H54 (cell line): ENCODE data around the gene ELMO1.

Experiments
- DNase-seq: peaks from one replicate; pipeline ENCODE4 v3.0.0; 2011; ENCODE audit warnings: low spot score, mixed read lengths; ENCODE audit not compliant: insufficient read length
- FAIRE-seq: peaks from 3 replicates; lab custom pipeline; 2011; peaks lifted over from hg19 to GRCh38; lab: Jason Lieb, UNC
- POLR2A ChIP-seq: IDR thresholded peaks from 2 replicates; pipeline ENCODE4 v1.6.1; 2011; ENCODE audit warnings: low read depth, mild to moderate bottlenecking, low read length

Gene ELMO1

DNA sequence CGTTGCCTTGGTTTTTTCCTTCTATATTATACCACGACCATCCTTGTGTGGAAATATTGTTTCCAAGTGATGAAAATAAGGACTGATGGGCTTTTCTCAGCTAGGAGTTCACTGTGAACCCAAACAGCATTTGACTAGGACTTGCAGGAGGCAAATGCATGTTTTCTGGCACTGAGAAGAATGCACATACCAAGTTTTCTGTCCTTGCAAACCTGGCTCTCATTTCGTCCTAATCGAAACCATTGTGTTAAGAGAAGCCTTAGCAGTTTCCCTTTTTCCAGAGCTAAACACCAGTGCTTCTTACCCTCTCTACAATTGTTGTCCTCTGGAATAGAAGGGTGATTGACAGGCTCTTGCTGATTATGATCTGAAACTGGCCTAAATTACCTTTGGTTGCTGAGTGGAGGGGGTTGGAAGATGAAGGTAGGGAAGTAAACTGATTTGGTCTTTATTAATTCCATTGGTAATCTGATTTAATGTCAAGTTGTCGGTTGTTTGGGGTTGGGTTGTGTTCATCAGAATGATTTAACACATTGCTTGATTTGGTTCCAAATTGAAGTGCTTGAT, 33.1 kb upstream of the ELMO1 start:
- DNase-seq: no peak
- no peak for TF ChIP-seq POLR2A
- FAIRE-seq: no peak

DNA sequence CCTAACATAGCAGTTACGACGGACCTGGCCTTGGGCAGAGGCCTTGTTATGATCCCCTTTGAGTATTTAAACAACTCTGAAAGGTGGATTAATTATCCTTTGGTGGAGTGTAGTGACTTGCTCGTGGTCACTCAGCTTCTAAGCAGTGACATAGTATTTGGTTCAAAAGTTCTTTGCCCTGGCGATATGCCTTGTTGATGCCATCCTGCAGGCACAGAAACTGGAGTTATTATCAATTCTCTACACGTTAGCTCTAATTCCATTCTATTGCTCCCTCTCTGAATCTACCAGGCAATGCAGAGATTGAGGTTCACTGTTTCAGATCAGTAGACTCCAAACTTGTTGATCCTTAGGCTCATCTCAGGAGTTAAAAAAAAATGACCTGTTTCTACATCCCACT, 32.5 kb upstream of the ELMO1 start:
- no peak for DNase-seq
- FAIRE-seq: no peak
- TF ChIP-seq POLR2A: no peak

DNA sequence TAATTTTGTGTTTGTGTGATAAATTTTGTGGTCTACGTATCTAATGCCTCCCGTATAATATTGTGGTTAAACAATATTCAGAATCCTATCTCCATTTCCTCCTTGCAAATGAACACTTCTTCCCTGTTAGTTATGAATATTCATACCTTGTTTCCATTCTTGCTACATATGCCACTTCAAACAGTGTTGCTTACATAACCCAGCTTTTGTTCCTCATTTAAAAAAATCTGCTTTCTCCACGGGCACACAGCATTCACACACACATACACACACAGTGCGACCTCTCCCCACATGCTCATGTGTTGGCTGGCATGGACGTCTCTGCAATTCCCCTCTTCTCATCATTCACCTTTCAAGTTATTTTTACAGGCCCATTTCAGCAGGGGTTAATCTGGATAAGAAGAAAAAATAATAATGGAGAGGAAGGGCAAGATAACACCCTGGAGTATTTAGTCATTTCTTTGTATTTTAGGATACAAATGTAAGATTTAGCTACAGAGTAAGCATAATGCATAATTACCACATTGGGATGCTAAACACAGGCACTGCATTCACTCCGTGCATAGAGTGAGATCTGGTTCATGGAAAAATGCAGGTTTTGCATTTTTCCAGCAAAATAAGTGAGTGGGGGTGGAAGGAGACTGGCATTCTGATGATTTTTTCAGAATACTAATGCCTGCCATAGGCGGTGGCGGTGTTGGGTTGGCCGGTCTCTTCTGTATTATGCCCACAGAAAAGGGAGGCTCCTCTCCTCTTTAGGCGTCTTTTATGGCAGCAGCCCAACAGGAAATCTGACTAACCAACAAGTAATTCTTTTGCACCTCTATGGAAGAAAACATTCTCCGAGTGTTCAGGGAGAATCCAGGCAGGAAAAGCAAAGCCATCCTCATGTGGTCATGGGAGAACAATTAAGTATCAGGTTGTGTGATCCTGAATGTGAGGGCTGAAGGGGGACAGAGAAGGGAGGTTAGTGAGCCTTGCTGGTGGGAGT, 31.7 kb upstream of the ELMO1 start:
- FAIRE-seq (no peak), DNase-seq (no peak)
- no peak for TF ChIP-seq POLR2A

DNA sequence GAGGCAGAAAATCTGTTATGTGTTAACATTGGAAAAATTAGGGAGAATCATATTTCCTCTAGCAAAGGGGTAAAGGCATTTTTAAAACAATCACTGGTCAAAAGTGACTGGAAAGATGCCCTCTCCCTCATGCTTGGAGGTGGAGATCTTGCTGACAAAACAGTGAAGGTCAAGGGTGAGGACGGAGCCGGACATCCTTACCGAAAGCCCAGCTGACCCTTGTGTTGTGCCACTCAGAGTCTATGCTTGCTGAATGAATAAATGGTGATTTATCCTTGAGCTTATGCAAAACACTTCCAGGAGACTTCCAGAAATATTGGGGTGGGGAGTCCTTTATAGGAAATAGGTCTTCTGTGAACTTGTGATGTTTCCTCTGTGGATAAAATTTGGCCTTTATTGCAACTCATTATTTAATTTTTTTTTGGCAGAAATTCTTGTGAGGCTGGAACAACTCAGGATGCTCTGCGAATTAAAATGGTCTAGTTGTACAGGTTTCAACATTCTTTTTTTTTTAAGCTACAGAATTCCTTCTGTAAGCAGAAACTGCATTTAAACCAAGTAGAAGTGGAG, 28.3 kb upstream of the ELMO1 start:
- DNase-seq (no peak), FAIRE-seq (no peak)
- TF ChIP-seq POLR2A: no peak

DNA sequence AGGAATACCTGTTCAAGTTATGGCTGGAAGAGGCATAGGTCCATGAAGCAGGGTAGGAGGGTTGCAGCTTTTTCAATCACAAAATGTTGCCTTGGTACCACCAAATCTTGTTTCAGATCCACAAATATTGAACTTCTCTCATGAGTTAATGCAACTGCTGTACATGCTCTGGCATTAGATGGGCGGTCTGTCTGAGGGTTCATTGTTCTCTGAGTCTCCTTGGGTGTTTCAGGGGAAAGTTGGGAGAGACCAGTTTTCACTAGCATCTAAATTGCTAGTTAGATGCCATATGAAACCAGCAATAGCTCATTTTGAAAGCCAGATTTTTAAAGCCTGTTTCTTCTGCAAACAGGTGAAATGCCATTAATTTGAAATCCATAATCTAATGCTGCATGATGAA, 27.8 kb upstream of the ELMO1 start:
- FAIRE-seq (no peak), DNase-seq (no peak)
- no peak for TF ChIP-seq POLR2A

DNA sequence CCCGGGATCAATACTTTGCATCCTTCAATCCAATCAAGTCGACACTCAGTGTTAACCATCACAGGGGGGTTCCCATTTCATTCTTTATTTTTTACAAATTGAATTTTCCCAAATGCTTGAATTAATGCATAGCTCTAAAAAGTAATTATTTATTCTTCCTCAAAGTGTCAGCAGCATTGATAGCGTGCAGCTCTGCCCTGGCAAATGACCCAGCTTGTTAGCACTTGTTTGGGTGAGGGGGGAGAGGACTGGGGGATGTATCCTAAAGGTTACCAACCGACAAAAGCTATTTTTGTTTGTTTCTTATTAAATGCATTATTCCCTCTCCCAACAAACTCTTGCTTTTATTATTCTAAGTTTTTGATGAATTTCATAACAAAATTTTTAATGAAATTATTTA, 27.0 kb upstream of the ELMO1 start:
- no peak for FAIRE-seq
- DNase-seq: no peak
- no peak for TF ChIP-seq POLR2A

DNA sequence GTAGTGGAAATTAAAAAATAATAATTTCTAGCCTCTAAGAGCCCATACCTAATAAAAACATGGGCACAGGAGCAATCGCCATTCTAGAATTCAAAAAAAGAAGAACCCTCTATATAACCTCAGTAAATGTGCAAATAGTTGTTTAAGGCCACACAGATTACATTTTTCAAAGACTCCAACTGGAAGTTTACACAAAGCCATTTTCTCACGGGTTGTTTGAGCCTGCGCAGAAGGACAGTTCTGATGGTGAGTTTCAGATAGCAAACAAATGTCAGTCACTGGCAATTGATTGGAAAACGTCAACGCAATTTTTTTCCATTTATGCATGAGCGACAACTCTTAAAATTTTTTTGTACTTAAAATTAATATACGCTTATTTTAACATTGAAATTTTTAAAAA, 23.0 kb upstream of the ELMO1 start:
- TF ChIP-seq POLR2A: no peak
- FAIRE-seq: no peak

DNA sequence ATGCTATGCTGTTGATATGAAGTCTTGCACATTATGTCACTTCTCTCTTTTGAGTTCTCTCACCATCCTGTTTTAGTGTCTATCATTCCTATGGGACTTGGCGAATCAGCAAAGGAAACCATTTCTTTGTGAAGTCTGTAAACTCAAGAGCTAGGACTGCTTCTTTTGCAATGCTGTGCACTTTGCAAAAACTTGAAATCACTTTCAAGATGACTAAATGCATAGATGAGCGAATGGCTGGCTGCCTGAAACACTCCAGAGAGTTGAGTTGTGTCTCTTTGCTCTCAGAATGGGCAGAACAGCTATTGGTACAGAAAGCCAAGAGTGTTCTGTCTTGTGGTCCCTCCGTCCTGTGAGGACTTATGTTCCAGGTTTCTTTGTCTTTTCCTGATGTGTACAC, 18.3 kb upstream of the ELMO1 start:
- DNase-seq (no peak), FAIRE-seq (no peak)
- TF ChIP-seq POLR2A: no peak

More for the DNA sequence above, 23.0 kb upstream of the ELMO1 start:
- DNase-seq: no peak

DNA sequence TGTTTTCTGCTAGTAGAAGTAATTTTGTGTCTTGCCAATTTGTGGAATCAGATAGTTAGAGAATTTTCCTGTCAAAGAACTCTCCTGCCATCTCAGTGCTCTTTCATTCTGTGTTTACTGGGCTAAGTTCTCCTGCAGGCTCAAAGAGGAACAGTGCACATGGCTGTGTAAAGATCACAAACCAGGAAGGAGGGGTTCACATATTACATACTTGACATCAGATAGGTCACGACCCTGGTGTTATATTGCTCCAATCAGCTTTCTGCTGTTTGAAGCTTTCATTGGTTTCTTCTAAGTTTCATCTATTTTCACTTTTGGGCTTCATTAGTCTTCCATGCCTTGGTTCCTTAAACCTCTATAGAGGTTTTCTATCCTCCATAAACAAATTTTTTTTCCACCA, 13.5 kb upstream of the ELMO1 start:
- TF ChIP-seq POLR2A: no peak
- FAIRE-seq (no peak), DNase-seq (no peak)

DNA sequence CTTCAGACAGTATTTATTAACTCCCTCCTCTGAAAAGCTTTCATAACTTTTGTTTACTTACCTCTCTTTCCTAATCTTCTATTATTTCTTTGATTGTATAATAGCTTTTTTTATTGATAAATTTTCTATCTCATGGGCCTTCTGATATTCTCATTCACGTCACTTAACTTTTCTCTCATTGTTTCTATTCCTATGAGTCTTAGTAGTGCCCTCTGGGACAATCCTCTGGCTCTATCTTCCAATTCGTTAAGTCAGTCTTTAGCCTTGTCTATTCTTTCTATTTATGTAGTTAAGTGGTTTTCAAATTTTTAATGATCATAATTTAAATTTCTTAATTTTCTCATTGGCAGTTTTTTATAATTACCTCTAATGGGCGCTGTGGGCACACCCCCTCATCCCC, 6.4 kb upstream of the ELMO1 start:
- no peak for FAIRE-seq
- no peak for DNase-seq
- no peak for TF ChIP-seq POLR2A

DNA sequence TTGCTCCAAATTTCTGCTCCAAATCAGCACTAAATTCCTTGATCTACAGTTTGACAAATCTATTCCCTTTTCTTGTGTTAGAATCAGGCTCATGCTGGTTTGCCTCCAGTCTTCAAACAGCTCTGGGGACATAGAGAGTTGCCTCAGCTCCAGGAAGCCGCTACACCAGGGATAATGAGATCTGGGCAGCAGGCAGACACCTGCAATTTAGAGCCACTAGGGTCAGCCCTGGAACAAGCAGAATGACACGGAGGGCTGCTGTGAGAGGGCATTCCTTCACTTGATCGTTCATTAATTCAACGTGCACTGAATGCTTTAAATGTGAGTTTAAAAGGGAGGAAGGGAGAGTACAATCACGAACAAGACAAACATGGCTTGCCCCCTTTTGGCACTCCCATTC, 3.7 kb upstream of the ELMO1 start:
- no peak for DNase-seq
- no peak for TF ChIP-seq POLR2A
- FAIRE-seq: no peak

DNA sequence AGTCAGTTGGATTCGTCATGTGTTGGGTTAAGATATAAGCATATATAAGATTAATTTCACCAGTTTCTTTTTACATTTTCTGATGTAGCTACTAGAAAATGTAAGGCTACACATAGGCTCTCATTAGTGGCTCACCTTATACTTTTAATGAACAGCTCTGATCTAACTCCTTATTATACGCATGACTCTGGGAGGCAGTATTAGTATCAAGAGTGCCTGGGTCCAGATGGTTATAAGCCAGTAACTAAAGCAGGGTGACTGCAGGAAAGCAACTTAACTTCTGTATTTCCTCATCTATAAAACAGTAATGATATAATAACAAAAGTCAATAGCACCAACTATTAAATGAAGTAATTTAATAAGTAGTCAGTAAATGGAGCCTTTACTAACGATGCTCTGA, 1.4 kb upstream of the ELMO1 start:
- FAIRE-seq (no peak), DNase-seq (no peak)
- no peak for TF ChIP-seq POLR2A

DNA sequence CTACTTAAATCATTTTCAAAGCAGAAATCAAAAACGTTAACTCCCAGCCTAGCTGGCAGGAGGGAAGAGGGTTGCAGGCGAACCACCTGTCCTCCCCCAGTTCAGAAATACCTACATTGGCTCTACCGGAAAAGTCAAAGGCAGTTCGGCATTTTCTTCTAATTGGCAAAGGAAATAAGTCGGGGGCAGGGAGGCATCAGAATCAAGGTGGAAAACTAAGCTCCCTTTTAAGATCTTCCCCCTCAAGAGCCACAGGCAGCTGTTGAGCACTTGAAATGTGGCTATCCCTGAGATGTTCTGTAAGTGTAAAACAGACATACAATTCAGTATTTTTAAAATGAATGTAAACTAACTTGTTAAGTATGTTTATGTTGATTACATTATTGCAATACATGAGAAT, 957 bp upstream of the ELMO1 start:
- DNase-seq: no peak
- TF ChIP-seq POLR2A: no peak
- FAIRE-seq: no peak

DNA sequence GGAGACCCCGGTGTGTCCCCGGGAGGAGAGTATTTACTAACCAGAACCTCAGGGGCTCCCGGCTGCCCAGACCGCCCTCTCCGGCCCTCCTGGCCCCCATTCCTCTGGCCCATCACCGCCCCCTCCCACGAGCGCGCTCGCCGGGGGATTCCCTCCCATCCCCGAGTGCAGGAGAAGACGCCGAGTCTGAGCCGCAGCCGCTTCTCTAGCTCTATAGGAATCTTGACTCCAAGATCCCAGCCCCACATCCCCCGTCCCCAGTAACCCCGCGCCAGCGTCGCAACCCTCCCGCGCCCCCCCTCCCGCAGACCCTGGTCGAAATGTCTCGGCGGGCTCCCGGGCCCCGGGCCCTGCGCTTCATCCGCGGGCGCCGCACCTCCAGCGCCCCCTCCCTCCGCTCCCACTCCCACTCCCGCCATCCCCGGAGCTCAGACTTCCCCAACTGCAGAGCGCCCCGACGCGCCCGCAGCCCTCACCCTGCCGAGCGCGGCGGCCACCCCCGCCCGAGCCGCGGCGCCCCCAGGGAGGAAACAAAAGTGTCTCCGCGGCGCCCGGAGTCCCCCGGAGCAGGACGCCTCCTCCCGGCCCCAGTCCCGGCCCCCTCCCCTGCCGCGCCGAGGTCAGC, 541 bp downstream of the ELMO1 start:
- DNase-seq (no peak), FAIRE-seq (no peak)
- TF ChIP-seq POLR2A: no peak

DNA sequence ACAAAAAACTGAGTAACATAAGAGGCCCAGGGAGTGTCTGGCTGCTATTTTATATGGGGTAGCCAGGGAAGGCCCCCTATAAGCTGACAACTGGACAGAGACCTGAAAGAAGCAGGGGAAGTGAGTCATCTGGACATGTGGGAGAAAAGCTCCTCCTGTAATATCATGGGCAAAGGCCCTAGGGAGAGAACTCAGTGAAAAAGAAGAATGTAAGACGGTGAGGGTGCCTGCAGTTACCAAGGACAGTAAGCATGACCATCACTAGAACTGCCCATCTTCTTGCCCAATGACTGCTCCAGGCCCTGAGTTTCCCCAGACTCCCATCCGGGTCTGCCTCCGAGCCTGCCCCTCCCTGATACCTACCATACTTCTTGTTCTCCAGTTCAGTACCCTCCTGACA, 2.3 kb downstream of the ELMO1 start:
- no peak for FAIRE-seq
- no peak for DNase-seq
- TF ChIP-seq POLR2A: no peak
